SW 1271 (cell line): Measurements from ENCODE around the gene ARHGAP1.
"Not testable (repeated sequence)": the region's sequence is repeated elsewhere in the genome, so short reads cannot be mapped to it uniquely, and the experiment has no call there.

ENCODE experiments used
- DNase-seq, 2 experiments: peaks; one replicate each; lab custom pipeline; 2025; lab: John Stamatoyannopoulos, UW

The ARHGAP1 gene

DNA sequence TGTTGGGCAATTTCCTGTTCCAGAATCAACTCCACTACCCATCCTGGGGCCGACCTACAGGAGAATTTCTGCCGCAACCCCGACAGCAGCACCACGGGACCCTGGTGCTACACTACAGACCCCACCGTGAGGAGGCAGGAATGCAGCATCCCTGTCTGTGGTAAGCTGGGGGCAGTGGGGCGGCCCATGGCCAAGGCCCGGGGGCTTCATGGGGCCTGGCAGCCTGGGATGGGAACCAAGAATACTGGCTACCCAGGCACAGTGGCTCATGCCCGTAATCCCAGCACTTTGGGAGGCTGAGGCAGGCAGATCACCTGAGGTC lies 22.9 kb upstream of the ARHGAP1 start:
- DNase-seq = no peak

DNA sequence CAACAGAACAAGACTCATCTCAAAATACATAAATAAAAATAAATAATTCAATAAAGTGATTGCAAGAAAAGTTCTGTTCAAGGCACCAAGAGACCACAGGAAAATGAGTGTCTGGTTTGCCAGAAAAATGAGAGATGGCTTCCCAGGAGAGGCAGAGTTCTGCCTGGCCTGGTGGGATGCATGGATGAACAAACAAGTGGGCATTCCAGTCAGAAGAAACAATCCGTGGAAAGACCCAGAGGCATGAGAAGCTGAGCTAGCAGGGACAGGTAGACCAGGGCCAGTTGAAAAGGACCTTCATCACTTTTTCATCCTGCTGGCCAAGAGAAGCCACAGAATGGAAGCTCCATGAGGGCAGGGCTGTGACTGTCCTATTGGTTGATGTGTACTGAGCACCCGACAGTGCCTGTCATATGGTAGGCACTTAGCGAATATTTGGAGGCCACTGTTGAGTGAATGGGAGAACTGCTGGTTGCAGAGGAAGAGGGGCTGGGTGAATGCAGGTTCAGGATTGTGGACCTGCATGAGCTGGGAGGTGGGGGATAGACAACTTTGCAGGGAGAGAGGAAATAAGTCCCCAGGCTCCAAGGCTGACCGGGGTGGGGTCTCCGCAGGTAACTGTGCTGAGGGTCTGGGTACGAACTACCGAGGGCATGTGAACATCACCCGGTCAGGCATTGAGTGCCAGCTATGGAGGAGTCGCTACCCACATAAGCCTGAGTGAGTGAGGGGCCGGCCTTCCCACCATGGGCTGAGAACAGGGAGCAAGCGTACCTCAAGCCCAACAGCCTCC lies 22.3 kb upstream of the ARHGAP1 start:
- no peak for DNase-seq

DNA sequence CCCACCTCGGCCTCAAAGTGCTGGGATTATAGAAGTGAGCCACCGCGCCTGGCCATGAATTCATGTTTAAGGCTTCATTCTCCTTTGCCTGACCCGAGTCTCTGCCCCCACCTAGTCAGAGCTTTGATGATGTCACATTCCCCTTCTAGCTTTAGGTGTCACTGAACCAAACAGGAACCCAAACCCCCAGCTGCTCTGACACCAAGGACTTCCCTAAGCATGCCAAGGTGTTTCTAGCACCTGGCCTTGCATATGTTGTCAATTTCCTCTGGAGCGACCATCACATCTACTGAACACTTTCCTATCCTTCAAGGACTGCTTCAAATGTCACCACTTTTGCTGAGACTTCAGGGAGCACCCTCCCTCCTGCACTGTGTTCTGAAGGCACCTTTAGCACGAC lies 20.9 kb upstream of the ARHGAP1 start:
- DNase-seq = no peak

DNA sequence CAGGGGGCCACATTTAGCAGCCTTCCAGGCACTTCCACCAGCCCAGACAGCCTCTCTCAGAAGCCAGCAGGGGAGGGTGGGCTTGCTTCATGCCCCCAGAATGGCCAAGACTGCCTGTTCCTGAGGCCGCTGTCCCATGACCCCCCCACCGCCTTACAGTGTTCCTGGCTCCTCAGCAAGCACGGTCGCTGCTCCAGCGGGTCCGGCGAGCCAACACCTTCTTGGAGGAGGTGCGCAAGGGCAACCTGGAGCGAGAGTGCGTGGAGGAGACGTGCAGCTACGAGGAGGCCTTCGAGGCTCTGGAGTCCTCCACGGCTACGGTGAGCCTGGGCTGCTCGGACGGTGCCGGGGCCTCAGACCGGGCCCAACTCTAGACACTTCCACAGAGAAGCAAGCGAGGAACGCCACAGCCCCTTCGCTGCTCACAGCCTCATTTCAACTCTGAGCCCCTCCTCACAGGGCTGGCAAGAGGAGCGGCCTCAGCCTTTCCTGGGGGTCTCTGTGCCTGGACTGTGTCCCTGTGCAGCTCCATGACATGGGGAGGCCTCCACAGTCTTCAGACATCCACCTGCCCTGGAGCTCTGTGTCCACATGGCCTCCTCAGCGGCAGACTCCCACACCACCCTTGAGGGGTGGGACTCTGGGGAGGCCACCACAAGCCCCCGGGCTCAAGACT lies 19.3 kb upstream of the ARHGAP1 start:
- DNase-seq = no peak

DNA sequence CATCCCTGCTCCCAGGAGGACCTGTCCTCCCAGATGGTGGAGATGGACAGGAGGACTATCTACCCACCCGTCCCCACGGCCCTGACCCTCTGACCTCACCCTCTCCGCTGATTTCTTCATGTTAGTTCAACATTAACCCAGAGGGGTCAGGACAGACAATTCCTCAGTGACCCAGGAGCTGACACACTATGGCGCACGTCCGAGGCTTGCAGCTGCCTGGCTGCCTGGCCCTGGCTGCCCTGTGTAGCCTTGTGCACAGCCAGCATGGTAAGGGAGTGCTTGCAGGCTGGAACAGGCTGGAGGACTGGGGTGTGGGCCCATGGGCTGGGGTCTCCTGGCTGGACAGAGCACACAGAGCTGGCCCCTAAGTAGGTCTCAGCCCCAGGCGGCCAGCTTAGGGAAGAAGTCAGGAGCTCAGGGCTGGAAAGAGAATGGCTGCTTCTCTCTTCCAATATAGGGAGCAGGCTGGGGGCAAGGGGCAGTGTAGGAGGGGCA lies 18.7 kb upstream of the ARHGAP1 start, which contains the start of gene F2:
TSS of gene F2 (plus strand) at position 166 of the 495 bp plus-strand sequence. CDS start at position 189, 23 bp downstream.
- no peak for DNase-seq

DNA sequence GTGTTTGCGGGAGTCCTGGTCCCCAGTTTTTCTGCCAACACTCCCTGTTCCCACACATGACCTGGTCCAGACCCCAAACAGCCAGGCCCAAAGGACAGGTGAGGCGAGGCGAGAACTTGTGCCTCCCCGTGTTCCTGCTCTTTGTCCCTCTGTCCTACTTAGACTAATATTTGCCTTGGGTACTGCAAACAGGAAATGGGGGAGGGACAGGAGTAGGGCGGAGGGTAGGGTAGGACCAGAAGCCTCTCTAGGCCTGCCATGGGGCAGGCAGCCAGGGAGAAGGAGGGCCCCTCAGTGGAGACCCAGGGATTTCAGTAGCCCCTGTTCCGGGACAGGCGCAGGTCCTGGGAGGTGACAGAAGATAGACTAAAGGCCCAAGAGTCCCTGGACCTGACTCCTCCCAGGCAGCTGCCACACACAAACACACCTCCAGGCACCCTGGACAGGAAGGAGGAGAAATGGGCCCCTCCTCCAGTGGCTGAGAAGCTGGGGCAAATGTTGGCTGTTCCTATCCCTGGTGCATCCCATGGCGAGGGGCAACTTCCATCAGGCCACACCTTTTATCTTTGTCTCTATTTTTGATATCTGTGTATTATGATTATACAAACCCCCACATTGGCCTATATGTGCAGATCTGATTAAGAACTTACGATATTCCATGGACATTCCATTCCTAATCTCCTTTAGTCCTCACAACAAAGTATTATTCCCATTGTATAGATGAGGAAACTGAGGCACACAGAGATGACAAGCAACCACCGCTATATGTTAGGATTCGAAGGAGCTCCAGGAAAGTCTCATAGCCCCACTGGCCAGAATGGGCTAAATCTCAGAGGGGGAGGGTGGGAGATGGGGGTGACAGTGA lies 18.0 kb upstream of the ARHGAP1 start:
- no peak for DNase-seq

DNA sequence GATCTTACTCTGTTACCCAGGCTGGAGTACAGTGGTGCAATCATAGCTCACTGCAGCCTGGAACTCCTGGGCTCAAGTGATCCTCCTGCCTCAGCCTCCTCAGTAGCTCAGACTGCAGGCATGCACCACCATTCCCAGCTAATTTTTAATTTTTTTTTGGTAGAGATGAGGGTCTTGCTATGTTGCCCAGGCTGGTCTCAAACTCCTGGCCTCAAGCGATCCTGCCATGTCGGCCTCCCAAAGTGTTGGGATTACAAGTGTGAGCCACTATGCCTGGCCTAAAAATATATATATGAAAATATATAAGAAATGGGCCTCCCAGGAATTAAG lies 17.4 kb upstream of the ARHGAP1 start:
- not testable (repeated sequence) for DNase-seq

DNA sequence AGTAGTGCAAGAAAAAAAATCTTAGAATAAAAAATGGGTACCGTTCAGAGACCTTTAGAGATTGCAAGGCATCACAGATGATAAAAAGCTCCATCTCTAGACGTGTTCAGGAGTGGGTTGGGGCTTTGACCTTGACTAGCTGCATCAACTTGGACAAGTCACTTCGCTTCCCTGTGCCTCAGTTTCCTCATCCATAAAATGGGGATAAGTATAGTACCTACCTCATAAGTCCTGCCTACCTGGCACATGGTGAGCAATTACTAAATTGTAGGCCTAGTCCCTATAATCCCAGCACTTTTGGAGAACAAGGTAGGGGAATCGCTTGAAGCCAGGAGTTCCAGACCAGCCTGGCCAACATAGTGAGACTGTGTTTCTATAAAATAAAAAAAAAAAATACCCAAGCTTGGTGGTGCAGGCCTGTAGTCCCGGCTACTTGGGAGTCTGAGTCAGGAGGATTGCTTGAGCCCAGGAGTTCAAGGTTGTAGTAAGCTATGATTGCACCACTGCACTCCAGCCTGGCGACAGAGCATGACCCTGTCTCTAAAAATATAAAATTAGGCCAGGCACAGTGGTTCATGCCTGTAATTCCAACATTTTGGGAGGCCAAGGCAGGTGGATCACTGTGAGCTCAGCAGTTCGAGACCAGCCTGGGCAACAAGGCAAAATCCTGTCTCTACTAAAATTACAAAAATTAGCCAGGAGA lies 12.6 kb upstream of the ARHGAP1 start:
- no peak for DNase-seq

DNA sequence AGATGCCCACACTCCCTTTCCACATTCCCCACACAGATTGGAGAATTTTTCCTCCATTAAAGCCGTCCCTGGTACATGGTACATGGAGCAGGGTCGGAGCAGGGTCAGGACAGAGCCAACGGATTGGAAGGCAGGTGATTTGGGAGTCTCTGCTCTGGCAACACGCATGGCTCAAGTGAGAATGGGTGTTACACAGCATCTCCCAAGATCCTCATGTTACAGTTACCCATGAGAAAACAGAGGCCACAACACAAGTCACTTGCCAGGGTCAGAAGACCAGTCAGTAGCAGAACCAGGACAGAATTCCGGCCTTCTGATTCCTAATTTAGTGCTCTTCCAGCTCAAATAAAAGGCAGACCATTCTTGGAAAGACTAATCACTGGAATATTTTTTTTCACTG lies 10.9 kb upstream of the ARHGAP1 start:
- DNase-seq = no peak

DNA sequence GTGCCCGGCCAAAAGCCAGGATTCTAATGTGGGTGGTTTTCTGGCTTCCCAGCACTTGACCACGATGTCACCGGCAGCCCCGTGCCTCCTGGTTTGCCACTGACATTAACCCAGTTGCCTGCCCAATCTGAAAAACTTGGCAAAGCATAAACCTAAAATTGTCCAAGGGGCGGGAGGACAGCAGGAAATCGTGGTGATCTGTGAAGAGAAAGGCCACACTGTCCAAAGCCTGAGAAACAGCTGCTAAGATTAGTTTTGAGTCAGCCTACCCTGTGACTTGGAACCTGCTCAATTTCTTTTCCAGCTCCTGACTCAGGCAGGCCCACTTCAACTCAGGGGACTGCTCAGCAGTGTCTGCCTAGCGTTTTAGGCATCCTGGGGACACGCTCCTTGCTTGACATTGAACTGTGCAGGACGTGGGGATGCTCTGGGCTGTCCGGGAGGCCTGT lies 10.4 kb upstream of the ARHGAP1 start:
- DNase-seq = no peak

DNA sequence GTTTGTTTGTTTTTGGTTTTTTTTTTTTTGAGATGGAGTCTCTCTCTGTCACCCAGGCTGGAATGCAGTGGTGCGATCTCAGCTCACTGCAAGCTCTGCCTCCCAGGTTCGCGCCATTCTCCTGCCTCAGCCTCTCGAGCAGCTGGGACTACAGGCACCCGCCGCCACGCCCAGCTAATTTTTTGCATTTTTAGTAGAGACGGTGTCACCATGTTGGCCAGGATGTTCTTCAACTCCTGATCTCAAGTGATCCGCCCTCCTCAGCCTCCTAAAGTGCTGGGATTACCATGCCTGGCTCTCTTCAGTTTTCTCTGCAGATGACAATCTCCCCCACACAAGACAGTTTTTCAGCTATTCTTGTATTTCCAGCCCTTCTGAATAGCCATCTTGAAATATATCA lies 8.9 kb upstream of the ARHGAP1 start:
- not testable (repeated sequence) for DNase-seq

DNA sequence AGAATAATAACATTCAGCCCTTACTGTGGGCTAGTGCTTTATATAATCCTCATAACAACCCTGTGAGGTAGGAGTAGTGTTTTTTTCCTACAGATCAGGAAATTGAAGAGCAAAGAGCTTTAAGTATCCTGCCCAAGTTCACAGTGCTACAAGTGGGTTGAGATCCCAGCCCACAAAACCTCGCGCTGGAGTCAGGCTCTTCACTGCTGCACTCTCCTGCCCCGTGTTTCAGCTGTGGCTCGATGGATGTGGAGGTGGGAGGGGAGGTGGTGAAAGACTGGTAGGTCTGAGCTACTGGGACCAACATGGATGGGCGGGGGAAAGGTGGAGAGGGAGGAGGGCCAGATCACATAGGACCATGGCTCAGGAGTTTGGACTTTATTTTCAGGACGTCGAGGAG lies 6.5 kb upstream of the ARHGAP1 start:
- DNase-seq = no peak

DNA sequence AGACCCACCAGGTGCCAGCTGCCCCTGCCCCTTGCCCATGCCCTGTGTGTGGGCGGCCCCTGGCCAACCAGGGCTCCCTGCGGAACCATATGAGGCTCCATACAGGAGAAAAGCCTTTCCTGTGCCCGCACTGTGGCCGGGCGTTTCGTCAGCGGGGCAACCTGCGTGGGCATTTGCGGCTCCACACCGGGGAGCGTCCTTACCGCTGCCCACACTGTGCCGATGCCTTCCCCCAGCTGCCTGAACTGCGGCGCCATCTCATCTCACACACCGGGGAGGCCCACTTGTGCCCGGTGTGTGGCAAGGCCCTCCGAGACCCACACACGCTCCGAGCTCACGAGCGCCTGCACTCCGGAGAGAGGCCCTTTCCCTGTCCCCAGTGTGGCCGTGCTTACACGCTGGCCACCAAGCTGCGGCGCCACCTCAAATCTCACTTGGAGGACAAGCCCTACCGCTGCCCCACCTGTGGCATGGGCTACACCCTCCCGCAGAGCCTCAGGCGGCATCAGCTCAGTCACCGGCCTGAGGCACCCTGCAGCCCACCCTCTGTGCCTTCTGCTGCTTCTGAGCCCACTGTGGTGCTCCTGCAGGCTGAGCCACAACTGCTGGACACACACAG lies 4.8 kb upstream of the ARHGAP1 start:
- DNase-seq = no peak

DNA sequence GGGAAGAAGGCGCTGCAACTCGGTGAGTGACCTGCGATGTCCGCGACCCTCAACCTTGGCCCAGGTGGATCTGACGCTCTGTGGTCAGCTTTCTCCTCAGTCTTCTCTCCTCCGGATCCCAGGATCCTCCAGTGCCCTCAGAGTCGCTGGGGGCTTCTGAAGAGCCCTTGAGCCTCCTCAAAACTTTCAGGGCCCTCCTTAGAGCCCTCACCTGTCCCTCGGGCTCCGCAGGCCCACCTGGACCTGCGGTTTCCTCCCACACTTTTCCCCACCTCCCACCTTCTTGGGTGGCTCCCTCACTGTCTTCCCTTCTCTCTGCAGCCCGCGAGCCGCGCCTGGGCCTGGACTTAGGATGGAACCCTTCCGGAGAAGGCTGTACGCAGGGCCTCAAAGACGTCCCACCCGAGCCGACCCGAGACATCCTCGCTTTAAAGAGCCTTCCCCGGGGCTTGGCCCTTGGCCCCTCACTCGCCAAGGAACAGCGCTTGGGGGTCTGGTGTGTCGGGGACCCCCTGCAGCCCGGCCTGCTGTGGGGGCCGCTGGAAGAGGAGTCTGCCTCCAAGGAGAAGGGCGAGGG lies 747 bp upstream of the ARHGAP1 start:
- DNase-seq = no peak

DNA sequence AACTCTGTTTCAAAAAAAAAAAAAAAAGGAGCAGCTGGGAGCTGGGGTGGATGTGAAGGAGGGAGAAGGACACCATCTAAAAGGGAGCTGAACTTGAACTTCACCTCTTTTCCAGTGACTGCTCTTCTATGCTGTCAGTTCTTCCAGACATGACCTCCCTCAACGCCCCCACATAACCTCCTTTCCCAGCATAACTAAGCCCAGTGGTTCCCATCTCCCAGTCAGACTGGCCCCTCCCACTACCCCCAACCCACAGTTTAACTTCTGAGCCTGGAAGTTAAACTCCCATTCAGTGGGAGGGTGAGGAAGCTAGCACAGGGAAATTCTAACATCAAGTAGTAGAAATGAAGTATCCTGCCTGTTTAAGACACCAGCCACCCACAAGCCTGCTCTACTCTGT lies 1.8 kb downstream of the ARHGAP1 start:
- DNase-seq = no peak

DNA sequence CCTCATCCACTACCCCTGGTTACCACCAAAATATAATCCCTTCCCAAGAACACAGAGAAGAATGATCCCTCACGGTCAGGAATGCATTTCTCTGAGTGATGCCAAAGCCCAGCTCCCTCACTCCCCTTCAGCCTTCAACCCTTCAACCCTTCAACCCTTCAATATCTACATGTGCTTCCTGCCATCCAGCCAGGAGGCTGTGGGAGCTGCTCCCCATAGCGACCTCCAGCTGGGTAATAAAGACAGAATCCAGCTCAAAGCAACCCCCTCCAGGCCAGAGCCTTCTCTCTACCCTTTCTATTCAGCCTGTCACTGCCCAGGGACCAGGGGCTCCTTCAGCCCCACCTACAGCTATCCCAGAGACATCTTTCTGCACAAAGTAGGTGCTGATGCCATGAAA lies 2.7 kb downstream of the ARHGAP1 start:
- no peak for DNase-seq

DNA sequence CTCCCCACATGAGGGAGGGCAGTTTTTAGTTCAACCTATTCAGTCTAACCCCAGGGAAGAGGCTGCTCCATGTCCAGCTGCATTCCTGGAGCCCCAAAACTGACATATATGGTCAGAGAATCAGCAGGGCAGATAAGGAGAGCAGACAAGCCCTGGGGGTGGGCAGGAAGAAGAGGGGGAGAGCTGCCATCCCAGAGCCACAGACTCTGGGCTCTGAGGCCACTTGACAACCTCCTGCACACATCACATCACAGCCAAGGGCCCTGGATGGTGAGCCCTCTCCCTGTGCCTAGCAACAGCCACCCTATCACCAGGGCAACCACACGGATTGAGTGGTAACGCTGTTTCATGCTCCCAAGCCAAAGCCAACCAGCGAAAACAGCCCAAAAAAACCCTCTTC lies 3.1 kb downstream of the ARHGAP1 start:
- no peak for DNase-seq

DNA sequence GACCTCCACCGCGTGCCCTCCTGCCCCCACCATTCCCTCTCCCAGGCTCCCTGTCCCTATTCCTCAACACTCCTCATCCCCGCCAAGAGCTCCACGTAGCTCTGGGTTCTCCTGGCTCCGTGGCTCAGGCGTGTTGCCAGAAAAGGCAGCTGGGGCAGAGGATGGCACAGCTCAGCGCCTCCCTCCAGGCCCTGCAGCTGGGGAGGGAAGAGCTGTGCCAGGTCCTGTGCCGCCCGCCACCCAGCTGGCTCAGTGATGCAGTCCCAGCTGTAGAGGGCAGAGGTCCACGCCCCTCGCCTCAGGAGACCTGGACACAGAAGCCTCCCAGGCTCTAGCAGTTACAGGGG lies 4.2 kb downstream of the ARHGAP1 start:
- DNase-seq = no peak

DNA sequence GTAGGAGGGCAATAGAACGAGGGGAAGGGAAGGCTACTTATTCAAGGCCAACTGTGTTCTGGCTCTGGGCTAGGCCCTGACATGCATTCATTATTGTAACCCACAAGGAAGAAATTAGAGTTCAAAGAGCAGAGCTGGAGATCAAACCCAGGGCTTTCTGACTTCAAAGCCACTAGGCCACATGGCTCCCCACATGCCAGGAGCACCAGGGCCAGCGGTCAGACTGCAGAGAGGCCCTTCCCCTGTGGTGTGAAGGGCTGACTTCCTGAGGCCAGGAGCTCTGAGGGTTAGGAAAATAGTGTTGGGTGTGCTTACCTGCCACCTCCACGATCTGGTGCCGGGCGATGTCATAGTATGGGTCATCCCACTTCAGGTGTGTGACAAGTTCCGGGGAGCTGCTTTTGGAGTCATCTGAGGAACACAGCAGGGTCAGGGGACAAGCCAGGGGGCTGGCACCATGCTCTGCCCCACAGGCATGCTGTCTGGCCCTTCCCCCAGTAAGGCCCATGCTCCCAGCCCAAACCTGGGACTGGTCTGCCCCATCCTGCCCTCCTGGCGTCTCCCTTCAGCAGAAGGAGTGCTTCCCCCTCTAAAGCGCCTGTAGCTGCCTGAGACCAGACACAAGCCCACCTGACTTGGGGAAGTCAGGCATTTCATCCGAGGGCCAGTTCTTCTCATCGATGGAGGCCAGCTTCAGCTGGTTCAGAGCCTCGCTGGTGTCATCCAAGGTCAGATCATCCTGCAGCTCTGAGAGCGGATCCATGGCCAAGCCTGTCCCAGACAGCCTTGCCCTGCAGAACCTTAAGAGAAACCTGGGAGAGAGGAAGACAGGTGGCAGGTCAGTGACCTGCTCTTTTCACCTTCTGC lies 4.8 kb downstream of the ARHGAP1 start:
- DNase-seq = no peak

DNA sequence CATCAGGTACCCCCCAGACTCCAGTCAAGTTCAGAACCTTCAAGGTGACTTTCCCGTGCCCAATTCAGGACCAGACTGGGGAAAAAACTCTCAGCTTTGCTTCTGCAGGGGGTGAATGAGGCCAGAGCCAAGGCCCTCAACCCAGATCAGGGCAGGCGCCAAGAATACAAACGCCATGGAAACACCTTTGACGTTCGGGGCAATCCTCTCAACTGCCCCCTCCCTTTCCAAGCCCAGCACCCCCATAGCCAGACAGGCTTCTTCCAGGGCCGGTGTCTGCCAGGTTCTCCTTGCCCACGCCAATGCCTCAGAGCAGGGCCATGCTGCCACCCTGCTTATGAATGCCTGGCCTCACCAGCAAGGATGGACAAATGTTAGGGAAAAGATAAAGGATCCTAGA lies 5.8 kb downstream of the ARHGAP1 start:
- no peak for DNase-seq
